Measurements from ENCODE around the gene VCL.
A peak's percentile ranks its signal among the peaks of the same experiment; 100 is the strongest.
"Not testable (repeated sequence)": the region's sequence is repeated elsewhere in the genome, so short reads cannot be mapped to it uniquely, and the experiment has no call there.

Gene VCL

DNA sequence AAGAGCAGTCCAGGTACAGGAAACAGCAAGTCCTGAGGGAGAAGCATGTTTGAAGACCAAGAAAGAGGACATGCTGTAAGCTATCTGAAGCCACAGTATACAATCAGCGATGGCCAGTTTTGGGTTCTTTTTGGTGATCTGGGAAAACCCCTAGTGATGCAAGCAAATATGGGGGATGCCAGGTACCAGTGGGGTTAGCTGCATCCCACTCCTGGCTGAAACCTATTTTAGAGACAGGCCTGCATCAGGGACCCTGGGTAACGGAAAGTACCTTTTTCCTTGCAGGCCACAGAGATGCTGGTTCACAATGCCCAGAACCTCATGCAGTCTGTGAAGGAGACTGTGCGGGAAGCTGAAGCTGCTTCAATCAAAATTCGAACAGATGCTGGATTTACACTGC is 119.8 kb downstream of the VCL start:
- DNase-seq, result no peak

DNA sequence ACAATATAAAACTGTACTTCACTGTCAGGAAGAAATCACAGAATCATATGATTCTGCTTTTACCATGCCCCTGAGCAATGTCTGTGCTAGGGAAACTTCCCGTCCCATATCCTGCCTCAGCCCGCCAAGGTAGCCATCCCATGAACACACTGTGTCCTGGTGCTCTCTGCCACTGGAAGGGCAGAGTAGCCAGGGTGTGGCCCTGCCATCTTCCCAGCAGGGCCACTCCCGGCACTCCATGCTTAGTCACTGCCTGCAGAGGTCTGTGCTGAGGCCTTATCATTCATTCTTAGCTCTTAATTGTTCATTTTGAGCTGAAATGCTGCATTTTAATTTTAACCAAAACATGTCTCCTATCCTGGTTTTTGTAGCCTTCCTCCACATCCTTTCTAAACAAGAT is 120.9 kb downstream of the VCL start:
- DNase-seq, result no peak

DNA sequence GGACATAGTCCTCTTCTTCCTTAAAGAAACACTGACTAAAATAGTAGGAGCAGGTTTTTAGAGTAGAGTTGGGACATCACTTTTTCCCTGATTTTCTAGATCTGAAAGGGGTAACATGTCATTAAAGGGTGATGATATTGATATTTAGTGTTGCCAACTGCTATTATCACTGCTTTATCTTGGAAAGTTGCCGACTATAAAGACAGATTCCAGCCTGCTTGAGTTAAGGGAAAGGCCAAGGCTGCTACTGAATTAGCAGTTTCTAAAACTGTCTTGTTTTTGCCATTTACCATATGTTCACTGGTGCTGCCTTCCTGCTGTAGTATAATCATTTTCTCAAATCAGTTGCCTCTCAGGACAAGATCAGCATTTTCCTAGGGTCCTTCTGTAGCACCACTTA is 123.0 kb downstream of the VCL start:
- DNase-seq, result no peak

DNA sequence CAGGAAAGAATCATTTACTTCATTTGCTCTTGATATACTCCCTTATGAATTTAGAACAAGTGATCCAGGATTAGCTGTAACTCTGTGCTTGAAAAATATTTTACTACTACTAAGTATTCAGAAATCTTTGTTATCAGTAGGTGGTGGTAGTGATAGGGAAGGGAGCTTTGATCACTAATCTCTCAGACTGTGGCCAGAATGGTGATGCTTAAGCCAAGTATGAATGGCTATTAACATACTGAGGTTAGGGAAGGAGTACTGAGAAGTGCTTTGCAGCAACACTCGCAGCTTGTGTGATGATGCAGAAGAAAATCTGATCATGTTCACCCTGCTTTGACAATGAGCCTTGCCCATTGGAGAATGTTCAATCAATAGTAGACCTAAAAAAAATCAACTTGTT is 123.5 kb downstream of the VCL start:
- DNase-seq, result no peak

GRCh38 chr10:74122060-74122459 is 124.1 kb downstream of the VCL start:
- DNase-seq, result no peak

GRCh38 chr10:74123081-74123480 is 125.2 kb downstream of the VCL start:
- no peak for DNase-seq

- no peak for DNase-seq
These were observed 136.3 kb downstream of the VCL start for GRCh38 chr10:74133923-74134820.

- no peak for DNase-seq
These were observed 137.5 kb downstream of the VCL start for GRCh38 chr10:74135452-74135851.

GRCh38 chr10:74137992-74138391 is 140.1 kb downstream of the VCL start:
- no peak for DNase-seq

GRCh38 chr10:74138596-74138995 is 140.7 kb downstream of the VCL start:
- not testable (repeated sequence) for DNase-seq

GRCh38 chr10:74139981-74140380 is 142.1 kb downstream of the VCL start:
- DNase-seq, result no peak

GRCh38 chr10:74140553-74140952 is 142.6 kb downstream of the VCL start:
- no peak for DNase-seq

DNA sequence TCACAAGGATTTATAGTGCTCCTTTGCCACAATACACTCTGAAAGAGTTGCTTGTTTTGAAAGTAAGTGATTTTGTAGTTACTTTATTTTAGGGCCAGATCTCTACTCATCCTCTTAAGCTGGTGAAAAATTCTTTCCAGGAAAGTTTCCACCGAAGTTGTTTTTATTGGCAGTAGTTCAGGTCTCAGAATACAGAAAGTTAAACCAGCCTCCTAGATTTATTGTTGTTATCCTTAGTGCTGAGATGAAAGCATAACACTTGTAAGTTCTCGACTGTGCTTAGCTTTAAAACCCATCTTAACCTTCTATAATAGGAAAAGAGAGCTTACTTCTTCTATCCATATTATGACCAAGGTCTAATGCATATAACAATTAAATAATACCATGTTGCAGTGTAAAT is 147.2 kb downstream of the VCL start:
- no peak for DNase-seq

- DNase-seq, result not testable (repeated sequence)
These were observed 149.1 kb downstream of the VCL start for GRCh38 chr10:74146980-74147379.

- peak; percentile 65 to 95 for DNase-seq
These were observed 152.5 kb downstream of the VCL start, which contains the start of gene AP3M1 for GRCh38 chr10:74150204-74150989. TSS of gene AP3M1 (minus strand) at chr10:74150828. CDS start at chr10:74138379, 12,449 bp downstream.

- DNase-seq, result peak; percentile 93 to 95
These were observed 153.3 kb downstream of the VCL start, which contains the start of gene ADK for GRCh38 chr10:74150990-74151878. TSS of gene ADK (plus strand) at chr10:74151221. CDS start at chr10:74151279, 58 bp downstream.

DNA sequence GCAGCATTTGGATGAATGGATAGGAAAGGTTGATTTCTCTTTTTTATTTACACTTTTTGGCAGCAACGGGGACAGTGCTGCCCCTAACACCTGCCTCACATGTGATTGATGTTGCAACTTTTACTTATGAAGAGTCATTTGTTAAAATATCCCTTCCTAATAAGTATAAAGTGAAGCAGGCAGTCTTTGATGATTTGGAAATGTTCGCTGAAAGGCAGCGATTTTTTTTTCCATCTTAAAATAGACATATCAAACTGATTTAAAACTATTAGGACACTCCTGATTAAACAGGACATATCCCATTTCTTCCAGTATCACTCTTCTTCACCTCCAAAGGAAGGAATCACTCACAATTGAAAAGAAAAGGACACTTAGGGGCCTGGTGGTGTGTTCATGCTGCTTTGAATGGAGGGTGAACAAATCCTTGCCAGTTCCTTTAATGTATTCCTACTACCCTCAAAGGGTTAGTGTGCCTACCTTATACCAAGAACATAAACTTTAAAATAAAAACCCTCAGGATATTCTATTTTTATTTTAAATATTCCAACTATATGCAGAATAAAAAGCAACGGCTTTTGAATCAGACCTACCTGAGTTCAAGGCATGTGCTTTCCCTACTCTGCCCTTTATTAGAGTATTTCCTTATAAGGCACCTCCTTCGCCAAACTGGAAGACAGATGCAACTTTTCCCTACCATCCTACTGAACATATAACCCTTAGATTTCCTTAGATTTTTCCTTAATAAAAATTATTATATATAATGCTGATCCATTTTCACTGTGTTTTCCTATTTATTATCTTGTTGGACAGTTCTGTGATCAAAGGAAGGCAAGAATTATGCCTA is 154.2 kb downstream of the VCL start:
- no peak for DNase-seq

DNA sequence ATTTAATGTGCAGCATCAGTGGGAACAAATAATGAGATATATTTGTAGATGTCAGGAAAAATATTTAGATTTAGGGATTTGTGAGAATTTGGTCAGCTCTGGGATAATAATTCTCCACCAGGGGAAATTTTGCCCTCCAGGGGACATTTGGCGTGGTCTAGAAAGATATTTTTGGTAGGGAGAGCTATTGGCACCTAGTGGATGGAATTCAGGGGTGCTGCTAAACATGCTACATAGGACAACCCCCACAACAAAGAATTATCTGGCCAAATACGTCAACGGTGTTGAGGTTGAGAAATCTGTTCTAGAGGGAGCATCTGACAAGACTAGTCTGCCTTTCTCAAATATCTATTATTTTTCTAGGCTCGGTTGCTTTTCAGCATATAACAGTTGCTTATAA is 155.2 kb downstream of the VCL start:
- DNase-seq, result no peak

GRCh38 chr10:74153676-74154075 is 155.8 kb downstream of the VCL start:
- no peak for DNase-seq

GRCh38 chr10:74156919-74157289 is 159.0 kb downstream of the VCL start:
- DNase-seq, result no peak

DNA sequence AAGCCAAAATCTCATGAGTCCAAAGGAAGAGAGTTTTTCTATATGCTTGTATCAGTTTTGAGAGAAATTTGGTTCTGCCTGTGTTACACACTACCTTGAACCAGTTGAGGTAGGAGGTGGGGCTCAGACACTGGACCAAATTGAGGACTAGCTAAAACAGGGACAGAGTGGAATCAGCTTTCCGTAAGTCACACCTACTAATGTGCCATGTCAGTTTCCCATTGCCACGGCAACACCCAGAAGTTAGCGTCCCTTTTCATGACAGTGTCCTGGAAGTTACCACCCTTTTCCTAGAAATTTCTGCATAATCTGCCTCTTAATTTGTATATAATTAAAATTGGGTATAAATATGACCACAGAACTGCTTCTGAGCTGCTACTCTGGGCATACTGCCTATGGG is 162.1 kb downstream of the VCL start:
- no peak for DNase-seq
